IPS-18c (cell line): Measurements from ENCODE around the gene CAMTA2.
A peak's percentile ranks its signal among the peaks of the same experiment; 100 is the strongest.

Source experiments
- H3K4me3 ChIP-seq: 2 replicates; pipeline ENCODE4 v1.7.0; 2013; ENCODE audit warnings: low read depth, mild to moderate bottlenecking, low read length, moderate library complexity; ENCODE audit not compliant: insufficient read depth
- H3K9me3 ChIP-seq: one replicate; pipeline ENCODE4 v1.6.1; 2013; ENCODE audit warnings: mild to moderate bottlenecking, low read length, moderate library complexity; ENCODE audit not compliant: control insufficient read depth, insufficient read depth

The CAMTA2 gene

GRCh38 chr17:4944163-4944553 is 43.3 kb downstream of the CAMTA2 start:
- Histone ChIP-seq H3K9me3 (no peaks in the 10 kb centered on the region), H3K4me3 (no peak overlapping the region)

GRCh38 chr17:4942760-4943508 is 44.5 kb downstream of the CAMTA2 start:
- Histone ChIP-seq H3K4me3 (no peak overlapping the region), H3K9me3 (no peaks in the 10 kb centered on the region)

GRCh38 chr17:4941319-4941610 is 46.2 kb downstream of the CAMTA2 start:
- Histone ChIP-seq H3K4me3 (peak overlapping the region; percentile 87), H3K9me3 (peaks cover 2% of the 10 kb centered on the region)

- Histone ChIP-seq H3K4me3 (peak overlapping the region; percentile 87), H3K9me3 (peaks cover 2% of the 10 kb centered on the region)
These were observed 46.7 kb downstream of the CAMTA2 start for GRCh38 chr17:4940555-4941318.

GRCh38 chr17:4939796-4940554 is 47.5 kb downstream of the CAMTA2 start, which contains the start of the genes RNF167 and SLC25A11:
RNF167 (plus strand) TSS chr17:4940268; CDS start chr17:4940910, 642 bp downstream.
SLC25A11 (minus strand) TSS chr17:4940046; CDS start chr17:4939910, 136 bp downstream.
- Histone ChIP-seq H3K9me3 (peaks cover 2% of the 10 kb centered on the region), H3K4me3 (peak within 1 kb of the TSS; percentile 87)

- H3K9me3 ChIP-seq = peaks cover 2% of the 10 kb centered on the region
- H3K4me3 ChIP-seq = peak overlapping the region; percentile 87
These were observed 48.0 kb downstream of the CAMTA2 start for GRCh38 chr17:4939546-4939795.

GRCh38 chr17:4938688-4939545 is 48.6 kb downstream of the CAMTA2 start:
- Histone ChIP-seq H3K9me3 (peaks cover 2% of the 10 kb centered on the region), H3K4me3 (peak overlapping the region; percentile 87)

GRCh38 chr17:4938069-4938491 is 49.4 kb downstream of the CAMTA2 start:
- H3K9me3 ChIP-seq = peaks cover 2% of the 10 kb centered on the region
- H3K4me3 ChIP-seq = peak overlapping the region; percentile 20; the same call in 1 of the 2 replicates

GRCh38 chr17:4937553-4937952 is 49.9 kb downstream of the CAMTA2 start:
- H3K9me3 ChIP-seq = peaks cover 2% of the 10 kb centered on the region

GRCh38 chr17:4936436-4936835 is 51.0 kb downstream of the CAMTA2 start:
- H3K4me3 ChIP-seq = no peak overlapping the region
- peaks cover 2% of the 10 kb centered on the region for H3K9me3 ChIP-seq

More at GRCh38 chr17:4937553-4937952, 49.9 kb downstream of the CAMTA2 start:
- no peak overlapping the region for H3K4me3 ChIP-seq

GRCh38 chr17:4935650-4936049 is 51.8 kb downstream of the CAMTA2 start:
- no peak overlapping the region for H3K4me3 ChIP-seq
- peaks cover 2% of the 10 kb centered on the region for H3K9me3 ChIP-seq

- Histone ChIP-seq H3K9me3 (peaks cover 2% of the 10 kb centered on the region), H3K4me3 (no peak overlapping the region)
These were observed 53.1 kb downstream of the CAMTA2 start for GRCh38 chr17:4934173-4934979.

- peaks cover 2% of the 10 kb centered on the region for H3K9me3 ChIP-seq
These were observed 53.8 kb downstream of the CAMTA2 start for GRCh38 chr17:4933646-4934045.

GRCh38 chr17:4932756-4933155 is 54.7 kb downstream of the CAMTA2 start:
- H3K9me3 ChIP-seq = peaks cover 1% of the 10 kb centered on the region
- no peak overlapping the region for H3K4me3 ChIP-seq

More at GRCh38 chr17:4933646-4934045, 53.8 kb downstream of the CAMTA2 start:
- no peak overlapping the region for H3K4me3 ChIP-seq

GRCh38 chr17:4931963-4932362 is 55.5 kb downstream of the CAMTA2 start, which contains the start of gene GP1BA:
GP1BA (plus strand) TSS chr17:4932277; CDS start chr17:4932605, 328 bp downstream.
- H3K9me3 ChIP-seq = no peaks in the 10 kb centered on the region
- H3K4me3 ChIP-seq = no peak within 1 kb of the TSS

- no peak overlapping the region for H3K4me3 ChIP-seq
- H3K9me3 ChIP-seq = no peaks in the 10 kb centered on the region
These were observed 58.6 kb downstream of the CAMTA2 start for GRCh38 chr17:4928881-4929280.
